Caco-2 (cell line): ENCODE data around the gene P2RX7. TPM values are rescaled to one million over a fixed set of nuclear protein-coding genes. Genes with fewer than 3 reads are reported as not detected.

Source experiments
- BruUV-seq: library from RNA; stranded (reverse); fragments of 400-500 nt; replicated peaks from 2 replicates; lab custom pipeline; 2021; lab: Mats Ljungman, UMichigan
- CTCF ChIA-PET: fragments of 300-600 bp; sonication (Branson Sonifier 250); formaldehyde crosslinking; loops from one replicate; lab custom pipeline; 2022; ENCODE audit warnings: antibody characterized with exemption; lab: Charles Lee
- POLR2A ChIA-PET: fragments of 300-600 bp; sonication (Branson Sonifier 250); formaldehyde crosslinking; loops from one replicate; lab custom pipeline; 2022; ENCODE audit warnings: antibody characterized with exemption; lab: Charles Lee
- DNase-seq, 2 experiments: peaks; one replicate each; pipeline versions ENCODE4 v3.0.0 to v3.0.0-alpha.2; 2020 to 2022
- H3K27me3 ChIP-seq: replicated peaks from 2 replicates; pipeline ENCODE4 v1.6.0; 2011; ENCODE audit warnings: low read length; ENCODE audit not compliant: control insufficient read depth, insufficient read depth
- H3K36me3 ChIP-seq: 2 replicates; pipeline ENCODE4 v1.5.1; 2011; ENCODE audit warnings: low read length; ENCODE audit not compliant: control insufficient read depth, insufficient read depth
- H3K4me1 ChIP-seq: fragments of 250-450 bp; sonication (Bioruptor Pico); 2 replicates; pipeline ENCODE4 v1.5.1; 2020; ENCODE audit warnings: mild to moderate bottlenecking
- H3K4me3 ChIP-seq: 2 replicates; pipeline ENCODE4 v1.5.1; 2011; ENCODE audit warnings: low read depth, mild to moderate bottlenecking, control low read depth, low read length
- H3K9me3 ChIP-seq: fragments of 250-450 bp; sonication (Bioruptor Pico); 2 replicates; pipeline ENCODE4 v1.5.1; 2020; ENCODE audit warnings: mild to moderate bottlenecking, moderate library complexity
- H3K27ac Mint-ChIP-seq: one replicate; pipeline ENCODE4 v1.8.0; 2022; ENCODE audit warnings: mixed read lengths; ENCODE audit not compliant: unreplicated experiment
- H3K27me3 Mint-ChIP-seq: one replicate; pipeline ENCODE4 v1.8.0; 2022; ENCODE audit warnings: mixed read lengths; ENCODE audit not compliant: insufficient read depth, unreplicated experiment
- H3K36me3 Mint-ChIP-seq: one replicate; pipeline ENCODE4 v1.8.0; 2022; ENCODE audit warnings: mild to moderate bottlenecking, mixed read lengths; ENCODE audit not compliant: insufficient read depth, unreplicated experiment
- H3K4me1 Mint-ChIP-seq: one replicate; pipeline ENCODE4 v1.8.0; 2022; ENCODE audit warnings: low read depth, mixed read lengths; ENCODE audit not compliant: unreplicated experiment
- H3K4me3 Mint-ChIP-seq: one replicate; pipeline ENCODE4 v1.8.0; 2022; ENCODE audit warnings: mild to moderate bottlenecking, moderate library complexity, mixed read lengths; ENCODE audit not compliant: unreplicated experiment
- H3K9me3 Mint-ChIP-seq: one replicate; pipeline ENCODE4 v1.8.0; 2022; ENCODE audit warnings: mixed read lengths; ENCODE audit not compliant: unreplicated experiment
- intact Hi-C: fragments of 100-400 bp; cut with micrococcal nuclease; formaldehyde crosslinking; loops from one replicate; pipeline ENCODE4 v1.10.0; 2022; ENCODE audit not compliant: unreplicated experiment
- total RNA-seq: library from RNA; stranded (reverse); gene quantifications from 2 replicates; pipeline ENCODE4 v1.2.3, GENCODE V29; 2022
- TF ChIP-seq, protein P1 (sequence below), 2 experiments: fragments of 200-600 bp in 1 of 2; IDR thresholded peaks; 1 replicate in 1 of 2; 2 replicates in 1 of 2; pipeline versions ENCODE4 v1.5.1 to v1.8.0; 2011 to 2022; ENCODE audit warnings: antibody characterized with exemption in 1 of 2, control low read depth in 1 of 2, inconsistent platforms in 1 of 2, low read depth in 1 of 2, low read length in 1 of 2, mild to moderate bottlenecking in 1 of 2, moderate library complexity in 1 of 2; ENCODE audit not compliant: insufficient read depth in 1 of 2, severe bottlenecking in 1 of 2, unreplicated experiment in 1 of 2

P2RX7 gene
- total RNA-seq, 1 experiment from 2014 or later: not detected

DNA sequence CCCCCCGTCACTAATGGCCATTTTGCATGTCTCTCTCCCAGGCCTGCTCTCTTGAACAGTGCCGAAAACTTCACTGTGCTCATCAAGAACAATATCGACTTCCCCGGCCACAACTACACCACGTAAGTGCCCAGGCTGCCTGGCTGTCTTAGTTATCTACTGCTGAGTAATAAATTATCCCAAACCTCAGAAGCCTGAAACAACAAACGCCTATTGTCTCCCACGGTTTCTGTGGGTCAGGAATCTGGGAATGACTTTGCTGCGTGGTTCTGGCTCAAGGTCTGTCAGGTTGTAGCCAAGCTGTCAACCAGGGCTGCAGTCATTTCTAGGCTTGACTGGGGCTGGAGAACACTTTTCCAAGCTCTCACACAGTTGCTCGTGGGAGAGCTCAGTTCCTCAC, 32.6 kb downstream of the P2RX7 start:
- DNase-seq: no peak
- Mint-ChIP-seq H3K27ac (peak overlapping the region; percentile 30), H3K27me3 (no peaks in the 10 kb centered on the region), H3K4me1 (peaks cover 13% of the 10 kb centered on the region), H3K9me3 (no peaks in the 10 kb centered on the region), H3K36me3 (no peaks in the 10 kb centered on the region), H3K4me3 (no peak overlapping the region)
- Histone ChIP-seq H3K9me3 (no peaks in the 10 kb centered on the region), H3K4me1 (peaks cover 23% of the 10 kb centered on the region), H3K27me3 (no peaks in the 10 kb centered on the region), H3K36me3 (no peaks in the 10 kb centered on the region), H3K4me3 (no peak overlapping the region)
- ChIA-PET CTCF (no interaction called here), POLR2A (no interaction called here)
- BruUV-seq: no TSS peak
- TF ChIP-seq, protein P1, sequence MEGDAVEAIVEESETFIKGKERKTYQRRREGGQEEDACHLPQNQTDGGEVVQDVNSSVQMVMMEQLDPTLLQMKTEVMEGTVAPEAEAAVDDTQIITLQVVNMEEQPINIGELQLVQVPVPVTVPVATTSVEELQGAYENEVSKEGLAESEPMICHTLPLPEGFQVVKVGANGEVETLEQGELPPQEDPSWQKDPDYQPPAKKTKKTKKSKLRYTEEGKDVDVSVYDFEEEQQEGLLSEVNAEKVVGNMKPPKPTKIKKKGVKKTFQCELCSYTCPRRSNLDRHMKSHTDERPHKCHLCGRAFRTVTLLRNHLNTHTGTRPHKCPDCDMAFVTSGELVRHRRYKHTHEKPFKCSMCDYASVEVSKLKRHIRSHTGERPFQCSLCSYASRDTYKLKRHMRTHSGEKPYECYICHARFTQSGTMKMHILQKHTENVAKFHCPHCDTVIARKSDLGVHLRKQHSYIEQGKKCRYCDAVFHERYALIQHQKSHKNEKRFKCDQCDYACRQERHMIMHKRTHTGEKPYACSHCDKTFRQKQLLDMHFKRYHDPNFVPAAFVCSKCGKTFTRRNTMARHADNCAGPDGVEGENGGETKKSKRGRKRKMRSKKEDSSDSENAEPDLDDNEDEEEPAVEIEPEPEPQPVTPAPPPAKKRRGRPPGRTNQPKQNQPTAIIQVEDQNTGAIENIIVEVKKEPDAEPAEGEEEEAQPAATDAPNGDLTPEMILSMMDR (IDR thresholded peaks at IDR 0.05; ENCODE audit: insufficient read depth in 1 of 2, low read depth in 1 of 2, low read length in 1 of 2, severe bottlenecking in 1 of 2, unreplicated experiment in 1 of 2): no peak
- intact Hi-C loops: no loop called here

DNA sequence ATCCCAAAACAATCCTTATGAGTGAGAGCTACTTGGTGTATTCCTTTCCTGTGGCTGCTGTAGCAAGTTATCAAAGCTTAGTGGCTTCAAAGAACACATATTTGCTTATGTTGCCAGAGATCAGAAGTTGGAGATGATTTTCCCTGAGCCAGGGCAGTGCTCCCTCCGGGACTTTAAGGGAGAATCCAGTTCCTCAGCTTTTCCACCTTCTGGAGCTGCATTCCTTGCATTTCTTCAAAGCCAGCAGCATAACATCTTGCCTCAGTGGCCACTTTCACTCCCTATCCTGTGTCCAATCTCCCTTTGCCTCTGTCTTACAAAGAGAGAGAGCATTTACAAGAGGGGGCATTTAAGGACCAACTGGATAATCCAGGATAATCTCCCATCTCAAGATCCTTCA, 33.7 kb downstream of the P2RX7 start:
- ChIA-PET CTCF (interaction anchor here (0.7 kb wide), 1 partner anchor 348 kb away, joined by 3 read pairs; no protein-coding TSS in a partner anchor), POLR2A (no interaction called here)
- Mint-ChIP-seq H3K4me1 (peaks cover 13% of the 10 kb centered on the region), H3K27me3 (no peaks in the 10 kb centered on the region), H3K9me3 (no peaks in the 10 kb centered on the region), H3K27ac (peak overlapping the region; percentile 30), H3K4me3 (no peak overlapping the region), H3K36me3 (no peaks in the 10 kb centered on the region)
- intact Hi-C loops: loop anchor here (2.0 kb wide), 2 partner anchors 42 to 48 kb away; no protein-coding TSS in a partner anchor
- peak; percentile 52 to 61 for DNase-seq
- BruUV-seq: no TSS peak
- Histone ChIP-seq H3K4me3 (no peak overlapping the region), H3K4me1 (peaks cover 23% of the 10 kb centered on the region), H3K9me3 (no peaks in the 10 kb centered on the region), H3K27me3 (no peaks in the 10 kb centered on the region), H3K36me3 (no peaks in the 10 kb centered on the region)
- TF ChIP-seq, protein P1 (IDR thresholded peaks at IDR 0.05; ENCODE audit: insufficient read depth in 1 of 2, low read depth in 1 of 2, low read length in 1 of 2, severe bottlenecking in 1 of 2, unreplicated experiment in 1 of 2): no peak

DNA sequence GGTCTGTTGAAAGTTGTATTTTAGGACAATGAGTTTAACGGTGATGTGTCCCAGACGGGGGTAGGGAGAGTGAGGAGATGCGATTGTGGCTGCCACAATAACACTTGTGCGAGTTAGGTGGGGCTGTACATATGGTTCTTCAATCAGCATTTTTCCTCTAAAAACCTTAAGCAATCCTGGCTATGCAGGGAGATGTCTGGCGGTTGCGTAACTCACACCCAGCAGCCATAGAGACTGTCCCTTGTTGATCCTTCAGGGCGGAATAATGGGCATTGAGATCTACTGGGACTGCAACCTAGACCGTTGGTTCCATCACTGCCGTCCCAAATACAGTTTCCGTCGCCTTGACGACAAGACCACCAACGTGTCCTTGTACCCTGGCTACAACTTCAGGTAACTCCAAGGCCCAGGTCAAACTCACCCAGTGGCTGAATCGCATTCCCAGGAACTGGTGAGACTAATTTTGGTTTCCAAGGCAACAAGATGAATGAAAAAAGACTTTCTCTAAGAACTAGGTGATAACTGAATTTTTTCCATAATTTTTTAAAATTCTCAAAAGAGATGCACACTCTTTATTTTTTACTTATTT, 34.6 kb downstream of the P2RX7 start:
- Histone ChIP-seq H3K27me3 (no peaks in the 10 kb centered on the region), H3K4me3 (no peak overlapping the region), H3K36me3 (no peaks in the 10 kb centered on the region), H3K4me1 (peaks cover 23% of the 10 kb centered on the region), H3K9me3 (no peaks in the 10 kb centered on the region)
- Mint-ChIP-seq H3K4me1 (peaks cover 13% of the 10 kb centered on the region), H3K9me3 (no peaks in the 10 kb centered on the region), H3K27ac (peak overlapping the region; percentile 30), H3K36me3 (no peaks in the 10 kb centered on the region), H3K27me3 (no peaks in the 10 kb centered on the region), H3K4me3 (no peak overlapping the region)
- no TSS peak for BruUV-seq
- TF ChIP-seq, protein P1 (IDR thresholded peaks at IDR 0.05; ENCODE audit: insufficient read depth in 1 of 2, low read depth in 1 of 2, low read length in 1 of 2, severe bottlenecking in 1 of 2, unreplicated experiment in 1 of 2): no peak
- CTCF ChIA-PET: no interaction called here
- POLR2A ChIA-PET: interaction anchor here (0.5 kb wide), 1 partner anchor 9 kb away, joined by 6 read pairs; no protein-coding TSS in a partner anchor
- peak; percentile 53 to 65 for DNase-seq
- intact Hi-C loops: loop anchor here (2.0 kb wide), 2 partner anchors 43 to 47 kb away; no protein-coding TSS in a partner anchor
